Fibroblast of mammary gland (primary cell): ENCODE data around the gene CAPN3.

ENCODE experiments used
- DNase-seq: peaks from one replicate; pipeline ENCODE4 v3.0.0-alpha.2; 2010; ENCODE audit warnings: low read depth
- H3K4me3 ChIP-seq: 2 replicates; pipeline ENCODE4 v1.5.1; 2011; ENCODE audit warnings: low read depth, mild to moderate bottlenecking, low read length, moderate library complexity; ENCODE audit not compliant: control insufficient read depth
- CTCF ChIP-seq: conservative IDR thresholded peaks from 2 replicates; pipeline ENCODE4 v1.5.1; 2011; ENCODE audit warnings: low read depth, low read length, inconsistent platforms; ENCODE audit not compliant: control insufficient read depth, insufficient read depth

The CAPN3 gene

GRCh38 chr15:42409011-42409410 is 49.7 kb downstream of the CAPN3 start:
- no peak for DNase-seq
- no peak for TF ChIP-seq CTCF
- H3K4me3 ChIP-seq: no peak overlapping the region

GRCh38 chr15:42411884-42412283 is 52.6 kb downstream of the CAPN3 start:
- no peak for DNase-seq
- no peak for TF ChIP-seq CTCF
- no peak overlapping the region for H3K4me3 ChIP-seq

- H3K4me3 ChIP-seq: no peak overlapping the region
- no peak for TF ChIP-seq CTCF
- no peak for DNase-seq
Measured at GRCh38 chr15:42413920-42414319, 54.6 kb downstream of the CAPN3 start.

- no peak overlapping the region for H3K4me3 ChIP-seq
- DNase-seq: no peak
- no peak for TF ChIP-seq CTCF
Measured at GRCh38 chr15:42419369-42419768, 60.1 kb downstream of the CAPN3 start.

GRCh38 chr15:42421376-42421775 is 62.1 kb downstream of the CAPN3 start:
- no peak for TF ChIP-seq CTCF
- H3K4me3 ChIP-seq: no peak overlapping the region
- no peak for DNase-seq

GRCh38 chr15:42427429-42428223 is 68.3 kb downstream of the CAPN3 start:
- H3K4me3 ChIP-seq: no peak overlapping the region
- no peak for TF ChIP-seq CTCF
- DNase-seq: peak; percentile 93

GRCh38 chr15:42444415-42445063 is 85.2 kb downstream of the CAPN3 start:
- no peak overlapping the region for H3K4me3 ChIP-seq
- TF ChIP-seq CTCF: no peak
- DNase-seq: no peak
